Astrocyte (in vitro differentiated cells and primary cell): ENCODE data around the gene XCR1. TPM values are rescaled to one million over a fixed set of nuclear protein-coding genes. Genes with fewer than 3 reads are reported as not detected.
"Not testable (repeated sequence)": the region's sequence is repeated elsewhere in the genome, so short reads cannot be mapped to it uniquely, and the experiment has no call there.

ENCODE experiments used
- DNase-seq: peaks from one replicate; pipeline ENCODE4 v3.0.0-alpha.2; 2010; ENCODE audit warnings: low read depth
- FAIRE-seq: peaks from 2 replicates; lab custom pipeline; 2011; peaks lifted over from hg19 to GRCh38; lab: Jason Lieb, UNC
- H2AFZ ChIP-seq: 2 replicates; pipeline ENCODE4 v1.6.0; 2012; ENCODE audit warnings: low read depth, low read length, inconsistent platforms
- H3K27ac ChIP-seq: 2 replicates; pipeline ENCODE4 v1.5.1; 2011; ENCODE audit warnings: low read depth, low read length, inconsistent platforms
- H3K27me3 ChIP-seq: 2 replicates; pipeline ENCODE4 v1.6.0; 2011; ENCODE audit warnings: low read length, inconsistent platforms; ENCODE audit not compliant: insufficient read depth
- H3K36me3 ChIP-seq: 2 replicates; pipeline ENCODE4 v1.5.1; 2011; ENCODE audit warnings: low read length, inconsistent platforms; ENCODE audit not compliant: insufficient read depth
- H3K4me1 ChIP-seq: 2 replicates; pipeline ENCODE4 v1.5.1; 2011; ENCODE audit warnings: low read length, inconsistent platforms; ENCODE audit not compliant: insufficient read depth
- H3K4me2 ChIP-seq: 2 replicates; pipeline ENCODE4 v1.6.0; 2012; ENCODE audit warnings: low read length, inconsistent platforms
- H3K4me3 ChIP-seq: 2 replicates; pipeline ENCODE4 v1.5.1; 2011; ENCODE audit warnings: low read depth, mild to moderate bottlenecking, low read length, inconsistent platforms; ENCODE audit not compliant: insufficient read depth
- H3K79me2 ChIP-seq: 2 replicates; pipeline ENCODE4 v1.6.0; 2012; ENCODE audit warnings: mild to moderate bottlenecking, low read length, inconsistent platforms; ENCODE audit not compliant: insufficient read depth
- H3K9ac ChIP-seq: 2 replicates; pipeline ENCODE4 v1.6.0; 2012; ENCODE audit warnings: mild to moderate bottlenecking, low read length, inconsistent platforms
- H3K9me3 ChIP-seq: 2 replicates; pipeline ENCODE4 v1.5.1; 2012; ENCODE audit warnings: low read depth, mild to moderate bottlenecking, low read length, inconsistent platforms; ENCODE audit not compliant: insufficient read depth
- H4K20me1 ChIP-seq: 2 replicates; pipeline ENCODE4 v1.6.0; 2012; ENCODE audit warnings: low read length, inconsistent platforms; ENCODE audit not compliant: insufficient read depth
- H3K27ac Mint-ChIP-seq: one replicate; pipeline ENCODE4 v1.8.0; 2021; ENCODE audit warnings: mild to moderate bottlenecking, mixed read lengths; ENCODE audit not compliant: unreplicated experiment
- H3K27me3 Mint-ChIP-seq: one replicate; pipeline ENCODE4 v1.8.0; 2021; ENCODE audit warnings: low read depth, mixed read lengths; ENCODE audit not compliant: unreplicated experiment
- H3K36me3 Mint-ChIP-seq: one replicate; pipeline ENCODE4 v1.8.0; 2021; ENCODE audit warnings: low read depth, mixed read lengths; ENCODE audit not compliant: unreplicated experiment
- H3K4me1 Mint-ChIP-seq: one replicate; pipeline ENCODE4 v1.8.0; 2021; ENCODE audit warnings: low read depth, mixed read lengths; ENCODE audit not compliant: unreplicated experiment
- H3K4me3 Mint-ChIP-seq: one replicate; pipeline ENCODE4 v1.8.0; 2021; ENCODE audit warnings: mild to moderate bottlenecking, moderate library complexity, mixed read lengths; ENCODE audit not compliant: unreplicated experiment
- H3K9me3 Mint-ChIP-seq: one replicate; pipeline ENCODE4 v1.8.0; 2021; ENCODE audit warnings: mild to moderate bottlenecking, mixed read lengths; ENCODE audit not compliant: unreplicated experiment
- EZH2 ChIP-seq: IDR thresholded peaks from 2 replicates; pipeline ENCODE4 v1.6.1; 2012; ENCODE audit warnings: mild to moderate bottlenecking, low read length, inconsistent platforms; ENCODE audit not compliant: insufficient read depth
- total RNA-seq: library from RNA; stranded (reverse); gene quantifications from 2 replicates; pipeline ENCODE4 v1.2.1, GENCODE V29; 2021
- TF ChIP-seq, protein P1 (sequence below): IDR thresholded peaks from 2 replicates; pipeline ENCODE4 v1.5.1; 2011; ENCODE audit warnings: low read depth, mild to moderate bottlenecking, inconsistent platforms, low read length, moderate library complexity; ENCODE audit not compliant: insufficient read depth

Gene XCR1
- total RNA-seq, 1 donor from 2014 or later, result not detected

DNA sequence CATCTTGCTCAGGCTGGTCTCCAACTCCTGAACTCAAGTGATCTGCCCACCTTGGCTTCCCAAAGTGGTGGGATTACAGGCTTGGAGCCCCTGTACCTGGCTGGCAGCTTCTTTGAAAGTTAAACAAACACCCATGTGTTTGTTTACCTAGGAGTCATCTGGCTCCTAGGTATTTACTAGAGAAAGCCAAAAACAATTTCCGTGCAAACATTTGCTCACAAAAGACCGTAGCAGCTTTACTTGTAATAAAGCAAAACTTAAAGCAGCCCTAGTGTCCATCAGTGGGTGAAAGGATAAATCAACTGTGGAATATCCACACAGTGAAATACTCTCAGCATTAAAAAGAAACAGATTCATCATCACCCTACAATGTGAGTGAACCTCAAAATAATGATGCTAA, 29.4 kb upstream of the XCR1 start:
- H3K27me3 Mint-ChIP-seq, result peaks cover 19% of the 10 kb centered on the region
- H3K9ac ChIP-seq, result no peak overlapping the region
- peaks cover 19% of the 10 kb centered on the region for H3K27me3 ChIP-seq
- no peak for TF ChIP-seq EZH2
- TF ChIP-seq, protein P1, sequence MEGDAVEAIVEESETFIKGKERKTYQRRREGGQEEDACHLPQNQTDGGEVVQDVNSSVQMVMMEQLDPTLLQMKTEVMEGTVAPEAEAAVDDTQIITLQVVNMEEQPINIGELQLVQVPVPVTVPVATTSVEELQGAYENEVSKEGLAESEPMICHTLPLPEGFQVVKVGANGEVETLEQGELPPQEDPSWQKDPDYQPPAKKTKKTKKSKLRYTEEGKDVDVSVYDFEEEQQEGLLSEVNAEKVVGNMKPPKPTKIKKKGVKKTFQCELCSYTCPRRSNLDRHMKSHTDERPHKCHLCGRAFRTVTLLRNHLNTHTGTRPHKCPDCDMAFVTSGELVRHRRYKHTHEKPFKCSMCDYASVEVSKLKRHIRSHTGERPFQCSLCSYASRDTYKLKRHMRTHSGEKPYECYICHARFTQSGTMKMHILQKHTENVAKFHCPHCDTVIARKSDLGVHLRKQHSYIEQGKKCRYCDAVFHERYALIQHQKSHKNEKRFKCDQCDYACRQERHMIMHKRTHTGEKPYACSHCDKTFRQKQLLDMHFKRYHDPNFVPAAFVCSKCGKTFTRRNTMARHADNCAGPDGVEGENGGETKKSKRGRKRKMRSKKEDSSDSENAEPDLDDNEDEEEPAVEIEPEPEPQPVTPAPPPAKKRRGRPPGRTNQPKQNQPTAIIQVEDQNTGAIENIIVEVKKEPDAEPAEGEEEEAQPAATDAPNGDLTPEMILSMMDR, result no peak
- H3K36me3 ChIP-seq, result no peaks in the 10 kb centered on the region
- H3K4me3 Mint-ChIP-seq, result no peak overlapping the region
- H3K4me3 ChIP-seq, result no peak overlapping the region
- H3K27ac ChIP-seq, result no peak overlapping the region
- no peak overlapping the region for H2AFZ ChIP-seq
- no peaks in the 10 kb centered on the region for H3K4me1 ChIP-seq
- H3K4me1 Mint-ChIP-seq, result no peaks in the 10 kb centered on the region
- H3K9me3 ChIP-seq, result no peaks in the 10 kb centered on the region
- no peaks in the 10 kb centered on the region for H3K79me2 ChIP-seq
- no peak overlapping the region for H3K4me2 ChIP-seq
- no peak overlapping the region for H3K27ac Mint-ChIP-seq
- no peak for DNase-seq
- no peaks in the 10 kb centered on the region for H4K20me1 ChIP-seq
- H3K36me3 Mint-ChIP-seq, result no peaks in the 10 kb centered on the region
- H3K9me3 Mint-ChIP-seq, result no peaks in the 10 kb centered on the region
- FAIRE-seq, result no peak

DNA sequence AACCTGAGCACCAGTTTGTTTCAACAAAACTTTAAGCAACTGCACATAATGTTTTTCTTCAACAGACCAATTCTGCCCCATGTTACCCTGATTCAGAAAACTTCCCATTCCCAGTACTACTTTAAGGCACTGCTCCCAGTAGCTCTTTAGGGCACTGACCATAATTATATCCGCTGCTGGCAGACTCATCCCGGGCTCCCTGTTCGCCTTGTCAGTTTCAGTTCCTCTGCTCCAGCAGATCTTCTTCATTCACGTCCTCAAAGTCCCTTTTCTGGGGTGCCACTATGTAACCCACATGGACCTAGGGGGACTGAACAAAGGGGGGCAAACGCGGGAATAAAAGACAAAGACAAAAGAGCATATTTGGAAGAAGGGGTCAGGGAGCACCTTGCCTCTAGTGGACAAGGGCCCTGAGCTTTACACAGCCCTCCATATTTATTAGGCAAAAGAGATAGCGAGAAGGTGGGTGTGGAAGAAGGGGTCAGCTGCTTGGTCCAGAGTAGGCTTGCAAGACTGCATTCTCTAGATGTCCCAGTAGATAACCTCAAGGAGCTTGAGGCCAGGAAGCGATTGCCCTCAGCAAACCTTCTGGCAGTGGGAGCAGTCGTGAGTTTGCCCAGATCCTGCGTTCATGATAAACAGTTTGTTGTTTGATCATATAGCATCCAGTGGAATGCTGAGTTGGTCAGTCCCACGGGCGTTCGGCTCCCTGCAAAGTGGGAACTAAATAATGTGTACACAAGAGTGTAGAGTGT, 26.7 kb upstream of the XCR1 start:
- not testable (repeated sequence) for H3K27ac ChIP-seq, H3K4me3 Mint-ChIP-seq, H2AFZ ChIP-seq, H3K9me3 Mint-ChIP-seq, H3K79me2 ChIP-seq, H3K9ac ChIP-seq, H3K4me3 ChIP-seq, DNase-seq, H3K4me2 ChIP-seq, FAIRE-seq, H4K20me1 ChIP-seq, H3K36me3 Mint-ChIP-seq, H3K36me3 ChIP-seq, H3K9me3 ChIP-seq, H3K27ac Mint-ChIP-seq, H3K4me1 ChIP-seq, H3K4me1 Mint-ChIP-seq
- H3K27me3 Mint-ChIP-seq, result peaks cover 15% of the 10 kb centered on the region
- H3K27me3 ChIP-seq, result peaks cover 18% of the 10 kb centered on the region

DNA sequence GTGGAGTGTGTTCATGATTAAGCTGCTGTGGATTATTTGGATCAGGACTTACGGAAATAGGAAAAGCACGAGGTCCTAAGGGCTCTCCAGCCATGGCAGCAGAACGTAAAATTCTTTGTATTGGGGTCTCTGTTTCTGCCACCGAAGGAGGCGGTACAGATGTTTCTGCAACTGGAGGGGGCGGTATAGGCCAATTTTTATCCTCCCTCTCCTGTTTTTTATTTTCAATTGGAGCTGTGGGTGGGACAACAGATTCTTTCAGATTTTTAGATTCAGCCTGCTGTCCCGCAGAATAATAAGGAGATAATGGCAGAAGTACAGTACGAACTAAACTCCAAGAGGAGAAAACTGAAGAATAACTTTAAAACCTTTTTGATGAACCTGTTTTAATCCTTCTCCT, 26.0 kb upstream of the XCR1 start:
- not testable (repeated sequence) for H3K9me3 ChIP-seq, H3K4me1 Mint-ChIP-seq, H3K79me2 ChIP-seq, H3K9me3 Mint-ChIP-seq, H3K4me2 ChIP-seq, H3K36me3 ChIP-seq, H4K20me1 ChIP-seq, H3K27ac ChIP-seq, H3K4me3 Mint-ChIP-seq, H2AFZ ChIP-seq, H3K27ac Mint-ChIP-seq, H3K9ac ChIP-seq, H3K36me3 Mint-ChIP-seq, FAIRE-seq, H3K4me3 ChIP-seq, DNase-seq, H3K4me1 ChIP-seq
- peaks cover 17% of the 10 kb centered on the region for H3K27me3 ChIP-seq
- peaks cover 15% of the 10 kb centered on the region for H3K27me3 Mint-ChIP-seq
